HepG2 (cell line): Measurements from ENCODE around the gene NEURL2. TPM values are rescaled to one million over a fixed set of nuclear protein-coding genes. Genes with fewer than 3 reads are reported as not detected.

ENCODE experiments used
- ARHGAP35 ChIP-seq: sonication (generic); formaldehyde crosslinking; IDR thresholded peaks from 2 replicates; pipeline ENCODE4 v1.9.0; 2022; ENCODE audit warnings: mild to moderate bottlenecking, inconsistent platforms, moderate library complexity, missing genetic modification reagents, borderline replicate concordance
- CREB1 ChIP-seq, 2 experiments: fragments of 450-650 bp in 1 of 2; IDR thresholded peaks; 2 replicates each; pipeline ENCODE4 v1.6.1; 2016 to 2017; ENCODE audit warnings: control low read depth in 1 of 2, mild to moderate bottlenecking in 1 of 2, missing compliant biosample characterization in 1 of 2, missing genetic modification characterization in 1 of 2
- CREB3 ChIP-seq: sonication (generic); formaldehyde crosslinking; IDR thresholded peaks from 2 replicates; pipeline ENCODE4 v1.5.0; 2020; ENCODE audit warnings: missing genetic modification reagents
- DRAP1 ChIP-seq: IDR thresholded peaks from 2 replicates; pipeline ENCODE4 v1.6.1; 2016; ENCODE audit warnings: missing genetic modification reagents, missing compliant biosample characterization
- E2F2 ChIP-seq: sonication (generic); formaldehyde crosslinking; IDR thresholded peaks from 2 replicates; pipeline ENCODE4 v1.4.0; 2020; ENCODE audit warnings: missing genetic modification reagents, borderline replicate concordance
- FIP1L1 ChIP-seq: fragments of 200-400 bp; formaldehyde crosslinking; IDR thresholded peaks from 2 replicates; pipeline ENCODE4 v1.6.1; 2018; ENCODE audit warnings: low read depth, mild to moderate bottlenecking, low read length, moderate library complexity, borderline replicate concordance; ENCODE audit not compliant: insufficient read depth
- FOSL2 ChIP-seq: sonication (generic); formaldehyde crosslinking; IDR thresholded peaks from 2 replicates; pipeline ENCODE4 v1.4.0; 2020; ENCODE audit warnings: missing genetic modification reagents
- GATA4 ChIP-seq: sonication (generic); IDR thresholded peaks from 2 replicates; pipeline ENCODE4 v1.6.1; 2016; ENCODE audit warnings: antibody characterized with exemption, low read depth, borderline replicate concordance
- JUNB ChIP-seq: sonication (generic); formaldehyde crosslinking; IDR thresholded peaks from 2 replicates; pipeline ENCODE4 v1.8.0; 2022; ENCODE audit warnings: missing genetic modification reagents, mild to moderate bottlenecking, borderline replicate concordance
- KDM1A ChIP-seq: IDR thresholded peaks from 2 replicates; pipeline ENCODE4 v1.6.1; 2016; ENCODE audit warnings: missing compliant biosample characterization
- PCBP2 ChIP-seq: fragments of 200-400 bp; formaldehyde crosslinking; optimal IDR thresholded peaks from 2 replicates; pipeline ENCODE3; 2018; ENCODE audit warnings: low read length, low read depth; ENCODE audit not compliant: poor library complexity, severe bottlenecking
- PHF8 ChIP-seq: sonication (generic); formaldehyde crosslinking; IDR thresholded peaks from 2 replicates; pipeline ENCODE4 v1.5.0; 2020; ENCODE audit warnings: missing genetic modification reagents
- PRMT3 ChIP-seq: sonication (generic); formaldehyde crosslinking; IDR thresholded peaks from 2 replicates; pipeline ENCODE4 v1.8.1; 2022; ENCODE audit warnings: low read depth, mild to moderate bottlenecking, moderate library complexity, missing genetic modification reagents, borderline replicate concordance
- RARG ChIP-seq: sonication (generic); formaldehyde crosslinking; IDR thresholded peaks from 2 replicates; pipeline ENCODE4 v1.4.0; 2020; ENCODE audit warnings: low read depth, mild to moderate bottlenecking, missing genetic modification reagents
- RFX5 ChIP-seq: IDR thresholded peaks from 2 replicates; pipeline ENCODE4 v1.6.1; 2011; ENCODE audit warnings: low read depth, low read length, improper control_type of control experiment
- RXRB ChIP-seq: IDR thresholded peaks from 2 replicates; pipeline ENCODE4 v1.6.1; 2016; ENCODE audit warnings: borderline replicate concordance, missing genetic modification reagents, missing compliant biosample characterization
- SAP130 ChIP-seq: IDR thresholded peaks from 2 replicates; pipeline ENCODE4 v1.6.1; 2016; ENCODE audit warnings: low read depth
- SOX13 ChIP-seq, 3 experiments: fragments of 450-650 bp in 1 of 3; sonication (generic) in 1 of 3; formaldehyde crosslinking in 1 of 3; IDR thresholded peaks in 2 of 3; conservative IDR thresholded peaks in 1 of 3; 2 replicates each; pipeline versions ENCODE4 v1.5.0 to v1.6.1; 2016 to 2020; ENCODE audit warnings: antibody characterized with exemption in 1 of 3, mild to moderate bottlenecking in 1 of 3, missing compliant biosample characterization in 1 of 3, missing genetic modification reagents in 1 of 3, moderate library complexity in 1 of 3
- XBP1 ChIP-seq: sonication (generic); formaldehyde crosslinking; IDR thresholded peaks from 2 replicates; pipeline ENCODE4 v1.5.0; 2020; ENCODE audit warnings: missing genetic modification reagents
- YEATS2 ChIP-seq: sonication (generic); formaldehyde crosslinking; IDR thresholded peaks from 2 replicates; pipeline ENCODE4 v1.4.0; 2020; ENCODE audit warnings: missing genetic modification reagents, borderline replicate concordance
- ZBTB14 ChIP-seq: sonication (generic); formaldehyde crosslinking; IDR thresholded peaks from 2 replicates; pipeline ENCODE4 v1.4.0; 2020; ENCODE audit warnings: missing genetic modification reagents
- ZNF224 ChIP-seq: sonication (generic); formaldehyde crosslinking; IDR thresholded peaks from 2 replicates; pipeline ENCODE4 v1.5.0; 2020; ENCODE audit warnings: mild to moderate bottlenecking, missing genetic modification reagents
- ZNF296 ChIP-seq: sonication (generic); formaldehyde crosslinking; conservative IDR thresholded peaks from 2 replicates; pipeline ENCODE4 v1.5.0; 2020; ENCODE audit warnings: mild to moderate bottlenecking, missing genetic modification reagents
- ZNF552 ChIP-seq: sonication (generic); formaldehyde crosslinking; IDR thresholded peaks from 2 replicates; pipeline ENCODE4 v1.9.0; 2022; ENCODE audit warnings: missing genetic modification reagents, mild to moderate bottlenecking, borderline replicate concordance
- ZNF780A ChIP-seq: sonication (generic); formaldehyde crosslinking; IDR thresholded peaks from 2 replicates; pipeline ENCODE4 v1.8.0; 2022; ENCODE audit warnings: mild to moderate bottlenecking, missing genetic modification reagents, moderate library complexity
- ZNF792 ChIP-seq: IDR thresholded peaks from 2 replicates; pipeline ENCODE4 v1.6.1; 2016
- ZNF839 ChIP-seq: sonication (generic); formaldehyde crosslinking; IDR thresholded peaks from 2 replicates; pipeline ENCODE4 v1.4.0; 2020; ENCODE audit warnings: missing genetic modification reagents, mild to moderate bottlenecking, borderline replicate concordance
- polyA plus RNA-seq, 8 experiments: library from polyadenylated mRNA; depleted of rRNA in 3 of 8; stranded (reverse) in 7 of 8; unstranded in 1 of 8; fragments of >200 nt; fragmentation: Illumina TruSeq in 4 of 8; extraction: Trizol in 4 of 8; gene quantifications; 2 replicates each; pipeline versions ENCODE4 v1.2.1 to v1.2.3, GENCODE V29; 2011 to 2016; ENCODE audit warnings: low read depth in 4 of 8, missing spikeins in 1 of 8, mixed read lengths in 1 of 8; ENCODE audit not compliant: insufficient read depth in 1 of 8
- total RNA-seq, 5 experiments: library from RNA; depleted of rRNA; stranded (reverse); fragments of >200 nt; fragmentation: Illumina TruSeq; extraction: Trizol; gene quantifications; 2 replicates each; pipeline ENCODE4 v1.2.3, GENCODE V29; 2016; ENCODE audit warnings: low read depth in 1 of 5

The NEURL2 gene
- total and polyA plus RNA-seq, 2 of the 13 experiments (the other 11 are each of a cell fraction or from before 2014, with no cell fraction given): 7.2 to 9.7 TPM

GRCh38 chr20:45905505-45906079, 14.6 kb upstream of the NEURL2 start (continued):
- no peak for TF ChIP-seq PCBP2
- no peak for TF ChIP-seq FIP1L1
- TF ChIP-seq CREB1 (IDR thresholded peaks at IDR 0.05): peak; percentile 99
- peak; percentile 91 for TF ChIP-seq CREB1 (CRISPR knock-in tag; IDR thresholded peaks at IDR 0.05)
- 0 out of 2 replicates have a peak, but pooled peaks have one; percentile 34 for TF ChIP-seq ZNF792
- no peak for TF ChIP-seq ZNF296
- no peak for TF ChIP-seq CREB3 (CRISPR knock-in tag)
- no peak for TF ChIP-seq PHF8 (CRISPR knock-in tag)
- TF ChIP-seq RXRB (CRISPR knock-in tag): peak; percentile 36; the same call in 1 of the 2 replicates
- TF ChIP-seq JUNB (CRISPR knock-in tag): no peak
- no peak for TF ChIP-seq RARG (CRISPR knock-in tag)
- no peak for TF ChIP-seq PRMT3
- TF ChIP-seq XBP1 (CRISPR knock-in tag): 0 out of 2 replicates have a peak, but pooled peaks have one; percentile 35
- TF ChIP-seq E2F2: no peak
- peak; percentile 24; the same call in 1 of the 2 replicates for TF ChIP-seq SAP130 (CRISPR knock-in tag)
- TF ChIP-seq ZNF839 (CRISPR knock-in tag): no peak
- TF ChIP-seq ZNF780A (CRISPR knock-in tag): 0 out of 2 replicates have a peak, but pooled peaks have one; percentile 1
- TF ChIP-seq ZNF224 (CRISPR knock-in tag): 0 out of 2 replicates have a peak, but pooled peaks have one; percentile 29
- TF ChIP-seq ZNF552 (CRISPR knock-in tag): no peak
- TF ChIP-seq DRAP1 (CRISPR knock-in tag): 0 out of 2 replicates have a peak, but pooled peaks have one; percentile 26
- no peak for TF ChIP-seq SOX13 (IDR thresholded peaks at IDR 0.05)
- TF ChIP-seq SOX13 (CRISPR knock-in tag; conservative IDR thresholded peaks at IDR 0.05 in 1 of 2, IDR thresholded peaks at IDR 0.05 in 1 of 2): peak in 1 of 2 experiments; percentile 5; a peak in 1 of 4 replicates
- TF ChIP-seq ARHGAP35 (CRISPR knock-in tag): no peak
- TF ChIP-seq FOSL2 (CRISPR knock-in tag): peak; percentile 92
- TF ChIP-seq KDM1A (CRISPR knock-in tag): peak; percentile 16; the same call in 1 of the 2 replicates
- TF ChIP-seq YEATS2: no peak
- peak; percentile 34; the same call in 1 of the 2 replicates for TF ChIP-seq RFX5
- no peak for TF ChIP-seq GATA4
- no peak for TF ChIP-seq ZBTB14 (CRISPR knock-in tag)
